HG02973 (cell line): Measurements from ENCODE around the gene TRIM29.

Experiments
- ATAC-seq: cut with Tn5 transposase; IDR thresholded peaks from one replicate; pipeline ENCODE4 v1.9.1; 2021; ENCODE audit warnings: moderate library complexity; ENCODE audit not compliant: unreplicated experiment

Gene TRIM29

DNA sequence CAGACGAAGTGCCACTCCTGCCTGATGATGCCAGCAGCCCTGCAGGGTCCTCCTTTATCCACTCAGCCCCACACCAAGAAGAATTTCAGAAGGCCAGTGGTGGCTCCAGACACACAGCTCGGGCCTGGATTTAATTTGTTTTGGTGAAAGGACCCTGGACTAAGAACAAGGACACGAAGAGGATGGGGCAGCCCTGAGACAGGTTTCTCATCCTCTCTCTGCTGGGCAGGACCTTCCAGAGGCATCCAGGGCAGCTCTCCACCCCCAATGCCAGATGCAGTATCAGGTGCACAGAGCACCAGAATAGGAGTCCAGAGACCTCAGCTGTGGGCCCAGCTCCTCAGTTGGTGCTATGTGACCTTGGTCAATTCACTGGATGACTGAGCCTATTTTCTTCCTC, 72.0 kb downstream of the TRIM29 start:
- no peak for ATAC-seq

DNA sequence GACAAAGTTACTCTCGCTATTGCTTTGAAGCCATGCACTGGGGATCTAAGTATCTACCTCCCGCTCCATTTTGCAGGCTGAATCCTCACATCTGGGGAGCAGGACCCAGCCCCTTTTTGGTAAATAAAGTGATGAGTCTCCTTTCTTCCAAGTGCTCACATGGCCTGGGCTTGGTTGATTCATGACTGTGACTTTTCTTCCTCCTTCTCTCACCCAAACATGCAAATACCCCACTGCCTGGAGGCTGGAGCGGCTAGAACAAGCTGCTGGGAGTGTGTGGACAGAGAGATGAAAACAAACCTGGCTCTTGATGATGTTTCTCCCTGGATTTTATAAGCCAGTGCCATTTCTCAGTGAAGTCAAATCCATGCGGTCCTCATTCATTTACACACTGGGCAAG, 72.7 kb downstream of the TRIM29 start:
- no peak for ATAC-seq

DNA sequence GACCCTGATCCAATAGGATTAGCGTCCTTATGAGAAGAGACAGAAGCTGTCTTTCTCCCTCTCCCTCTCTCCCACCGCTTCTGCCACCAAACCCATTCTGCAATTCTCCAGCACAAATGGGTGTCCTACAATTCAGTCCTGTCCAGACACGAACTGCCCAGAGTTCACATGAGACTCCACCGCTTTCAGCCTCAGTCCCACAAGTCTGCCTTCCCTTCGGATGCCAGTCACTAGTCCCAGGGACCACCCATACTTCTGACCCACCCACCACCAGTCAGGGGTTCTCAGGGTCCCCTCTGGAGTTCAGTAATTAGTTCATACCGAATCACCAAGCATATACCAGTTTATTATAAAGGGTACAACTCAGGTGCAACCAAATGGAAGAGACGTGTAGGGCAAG, 73.6 kb downstream of the TRIM29 start:
- no peak for ATAC-seq

DNA sequence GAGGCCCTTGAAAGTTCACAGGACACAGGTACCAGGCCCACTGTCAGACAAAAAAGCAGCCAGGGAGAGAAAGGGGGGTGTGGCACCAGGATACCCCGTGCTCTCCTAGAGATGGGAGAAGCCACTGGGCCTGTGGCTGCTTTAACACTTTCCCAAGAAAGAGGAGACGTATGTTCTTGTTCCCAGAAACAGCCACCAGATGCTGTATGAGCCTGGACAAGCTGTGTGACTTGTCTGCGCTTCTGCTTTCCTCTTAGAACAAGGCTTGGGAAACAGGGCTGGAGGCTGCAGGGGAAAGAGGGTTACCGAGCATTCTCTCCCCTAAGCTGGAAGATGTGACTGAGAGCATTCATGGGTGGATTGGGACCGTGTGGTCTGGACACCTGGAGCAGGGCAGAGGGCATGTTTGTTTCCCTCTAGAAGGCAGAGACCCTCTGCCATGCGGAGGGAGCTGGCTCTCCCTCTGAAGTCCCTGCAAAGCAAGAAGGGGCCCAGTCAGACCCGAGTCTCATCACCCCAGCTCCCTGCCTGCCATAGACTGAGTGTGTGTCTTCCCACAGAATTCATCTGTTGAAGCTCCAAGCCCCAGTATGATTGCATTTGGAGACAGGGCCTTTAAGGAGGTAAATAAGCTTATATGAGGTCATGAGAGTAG, 74.1 kb downstream of the TRIM29 start:
- ATAC-seq: no peak

DNA sequence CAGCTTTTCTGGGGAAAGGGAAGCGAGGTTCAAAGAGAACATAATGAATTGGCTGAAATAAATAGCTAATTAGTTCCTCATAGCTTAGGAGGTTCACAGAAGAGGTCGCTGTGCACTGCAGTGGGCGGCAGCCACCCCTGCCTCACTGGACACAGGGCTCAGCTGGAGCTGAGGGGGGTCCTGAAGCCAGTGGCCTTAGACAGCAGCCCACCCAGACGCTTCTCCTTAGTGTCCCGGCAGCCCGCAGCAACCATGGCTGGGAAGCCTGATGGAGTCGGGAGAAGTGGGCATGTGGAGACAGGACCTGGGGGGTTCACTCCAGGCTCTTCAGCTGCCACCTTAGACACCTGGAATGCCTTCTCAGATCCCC, 75.4 kb downstream of the TRIM29 start:
- ATAC-seq: no peak

DNA sequence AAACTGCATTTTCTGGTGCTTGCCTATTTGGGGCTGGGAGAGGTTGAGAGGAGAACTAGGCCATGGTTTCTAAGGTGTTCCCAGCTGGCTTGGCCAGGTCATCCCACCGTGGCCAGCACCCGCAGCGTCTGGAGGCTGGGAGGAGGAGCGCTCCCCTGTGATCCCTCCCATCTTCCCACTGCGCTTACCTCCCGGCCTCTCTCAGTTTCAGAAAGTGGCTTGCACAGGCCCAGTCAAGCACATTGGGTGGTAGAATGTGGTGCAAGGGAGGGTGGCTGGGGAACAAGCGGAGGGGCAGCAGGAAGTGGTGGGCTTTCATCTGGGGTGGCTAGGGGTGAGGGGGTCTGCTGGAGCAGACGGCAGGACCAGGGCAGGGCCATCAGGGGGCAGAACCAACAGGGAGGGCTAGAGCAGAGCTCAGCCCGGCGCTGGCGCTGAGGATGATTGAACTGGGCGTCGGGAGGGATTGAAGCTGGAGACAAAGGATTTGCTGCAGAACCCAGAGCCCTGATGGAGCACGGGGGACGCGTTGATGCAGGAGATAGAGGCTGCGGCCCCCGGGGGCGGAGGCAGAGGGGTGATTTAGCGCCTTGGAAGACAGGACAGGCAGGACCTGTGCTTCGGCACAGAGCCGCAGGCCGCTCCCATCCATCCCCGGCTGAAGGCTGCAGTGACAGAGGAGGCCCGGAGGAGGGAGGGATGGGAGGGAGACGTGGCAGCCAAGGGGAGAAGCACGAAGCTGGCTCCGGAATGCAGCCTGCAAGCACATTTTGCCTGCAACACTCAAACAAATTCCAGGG, 76.0 kb downstream of the TRIM29 start:
- no peak for ATAC-seq
